ENCODE measurements around the gene PLCG2.

DNA sequence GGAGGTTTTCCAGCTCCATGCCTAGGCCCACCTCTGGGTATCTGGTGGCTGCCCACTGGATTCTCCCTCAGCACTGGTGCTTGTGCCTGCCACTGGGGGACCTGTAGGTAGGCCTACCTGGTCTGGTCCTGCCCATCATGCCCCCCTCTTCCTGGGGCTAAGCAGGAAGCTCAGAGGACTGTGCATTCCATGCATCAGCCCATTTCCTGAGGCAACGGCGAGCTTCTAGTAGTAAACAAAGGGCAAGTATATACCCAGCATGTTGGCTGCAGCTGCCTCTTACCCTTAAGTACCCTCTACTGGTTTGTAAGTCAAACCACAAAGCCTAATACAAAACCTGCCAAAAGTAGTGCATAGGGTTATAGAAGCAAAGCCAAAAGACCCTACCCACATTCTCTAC lies 194.6 kb downstream of the PLCG2 start:
- TF ChIP-seq EZH2phosphoT487 (IDR thresholded peaks at IDR 0.05; ENCODE audit: insufficient read depth, low read depth) (no peak), EZH2 (IDR thresholded peaks at IDR 0.05; ENCODE audit: insufficient read depth, poor library complexity, severe bottlenecking) (no peak)

All from GM23248 (cell line).